ACC112 (cell line): Measurements from ENCODE around the gene SBSN.

ENCODE experiments used
- H2AFZ ChIP-seq: fragments of 200-600 bp; sonication (generic); one replicate; pipeline ENCODE4 v1.6.0; 2017; ENCODE audit warnings: antibody characterized with exemption, low read length; ENCODE audit not compliant: unreplicated experiment
- H3K27ac ChIP-seq: fragments of 200-600 bp; sonication (generic); 2 replicates; pipeline ENCODE4 v1.5.1; 2014; ENCODE audit warnings: low read depth, mild to moderate bottlenecking, antibody characterized with exemption, low read length, moderate library complexity
- H3K27me3 ChIP-seq: fragments of 200-600 bp; sonication (generic); 2 replicates; pipeline ENCODE4 v1.6.1; 2014; ENCODE audit warnings: mild to moderate bottlenecking, antibody characterized with exemption, low read length, moderate library complexity, mixed read lengths; ENCODE audit not compliant: insufficient read depth
- H3K36me3 ChIP-seq: fragments of 200-600 bp; sonication (generic); 2 replicates; pipeline ENCODE4 v1.6.1; 2016; ENCODE audit warnings: mild to moderate bottlenecking, antibody characterized with exemption, low read length, moderate library complexity, mixed read lengths; ENCODE audit not compliant: insufficient read depth
- H3K4me1 ChIP-seq: fragments of 200-600 bp; sonication (generic); one replicate; pipeline ENCODE4 v1.6.1; 2016; ENCODE audit warnings: low read length, mixed read lengths; ENCODE audit not compliant: insufficient read depth, unreplicated experiment, control insufficient read depth
- H3K4me3 ChIP-seq: fragments of 200-600 bp; sonication (generic); 2 replicates; pipeline ENCODE4 v1.5.1; 2014; ENCODE audit warnings: mild to moderate bottlenecking, low read depth, low read length
- H3K79me2 ChIP-seq: fragments of 200-600 bp; sonication (generic); one replicate; pipeline ENCODE4 v1.6.0; 2016; ENCODE audit warnings: low read length; ENCODE audit not compliant: control insufficient read depth, unreplicated experiment, insufficient read depth

SBSN gene

GRCh38 chr19:35513628-35514281, 14.4 kb downstream of the SBSN start, which contains the start of gene DMKN:
Gene DMKN, minus strand, starts transcription at chr19:35513649. Its CDS starts 174 bp downstream, at chr19:35513475.
- Histone ChIP-seq H3K4me3 (peak within 1 kb of the TSS; percentile 52), H3K4me1 (peaks cover 22% of the 10 kb centered on the region), H3K36me3 (no peaks in the 10 kb centered on the region), H3K27ac (0 out of 2 replicates have a peak within 1 kb of the TSS, but pooled peaks have one; percentile 29), H2AFZ (peak within 1 kb of the TSS; percentile 32), H3K79me2 (no peaks in the 10 kb centered on the region), H3K27me3 (no peaks in the 10 kb centered on the region)

DNA sequence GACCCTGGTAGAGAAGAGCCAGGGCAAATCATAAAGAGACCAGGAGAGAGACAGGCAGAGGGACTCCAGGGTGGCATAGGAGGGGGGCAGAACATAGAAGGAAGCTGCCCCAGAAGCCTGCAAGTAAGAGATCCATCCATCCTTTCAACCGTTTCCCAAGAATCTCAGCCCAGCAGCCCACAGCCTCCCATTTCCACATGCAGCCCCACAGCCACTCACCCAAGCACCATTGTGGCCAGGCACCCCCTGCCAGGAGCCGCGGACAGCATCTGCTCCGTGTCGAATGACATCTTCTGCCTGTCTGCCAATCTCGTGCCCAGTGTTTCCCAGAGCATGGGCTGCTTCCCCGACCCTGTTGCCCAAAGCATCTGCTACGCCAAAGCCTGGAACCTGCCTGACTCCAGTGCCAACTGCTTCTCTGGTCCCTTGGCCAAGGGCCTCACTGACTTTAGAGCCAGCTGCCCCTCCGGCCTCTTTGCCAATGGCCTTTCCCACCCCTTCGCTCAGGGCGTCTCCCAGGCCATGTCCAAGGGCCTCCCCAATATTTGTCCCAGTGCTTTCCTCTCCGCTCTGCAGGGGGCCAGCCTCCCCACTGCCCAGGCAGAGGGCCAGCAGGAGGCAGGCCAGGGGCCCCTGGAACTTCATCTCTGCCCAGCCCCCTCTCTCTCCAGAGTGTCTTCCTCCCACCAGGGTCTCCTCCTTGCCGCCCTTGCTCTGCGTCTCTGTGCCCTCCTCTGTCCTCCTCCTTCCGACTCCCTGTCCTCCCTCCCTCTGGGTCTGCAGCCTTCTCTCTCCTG, 15.1 kb downstream of the SBSN start:
- no peak overlapping the region for H3K4me3 ChIP-seq
- no peaks in the 10 kb centered on the region for H3K79me2 ChIP-seq
- peaks cover 16% of the 10 kb centered on the region for H3K4me1 ChIP-seq
- no peaks in the 10 kb centered on the region for H3K36me3 ChIP-seq
- H2AFZ ChIP-seq: no peak overlapping the region
- H3K27me3 ChIP-seq: no peaks in the 10 kb centered on the region
- no peak overlapping the region for H3K27ac ChIP-seq

- no peak overlapping the region for H3K27ac ChIP-seq
- no peak overlapping the region for H3K4me3 ChIP-seq
- no peaks in the 10 kb centered on the region for H3K27me3 ChIP-seq
- H3K4me1 ChIP-seq: peaks cover 13% of the 10 kb centered on the region
- H3K36me3 ChIP-seq: no peaks in the 10 kb centered on the region
- H2AFZ ChIP-seq: no peak overlapping the region
- H3K79me2 ChIP-seq: no peaks in the 10 kb centered on the region
Observed at GRCh38 chr19:35511337-35511736, 16.8 kb downstream of the SBSN start.

GRCh38 chr19:35510626-35510964, 17.5 kb downstream of the SBSN start:
- H2AFZ ChIP-seq: no peak overlapping the region
- H3K36me3 ChIP-seq: no peaks in the 10 kb centered on the region
- no peak overlapping the region for H3K27ac ChIP-seq
- H3K79me2 ChIP-seq: no peaks in the 10 kb centered on the region
- H3K4me1 ChIP-seq: peaks cover 13% of the 10 kb centered on the region
- peak overlapping the region; percentile 74; the same call in 1 of the 2 replicates for H3K4me3 ChIP-seq
- no peaks in the 10 kb centered on the region for H3K27me3 ChIP-seq

GRCh38 chr19:35509861-35510625, 18.1 kb downstream of the SBSN start:
- peak overlapping the region; percentile 74 for H3K4me3 ChIP-seq

DNA sequence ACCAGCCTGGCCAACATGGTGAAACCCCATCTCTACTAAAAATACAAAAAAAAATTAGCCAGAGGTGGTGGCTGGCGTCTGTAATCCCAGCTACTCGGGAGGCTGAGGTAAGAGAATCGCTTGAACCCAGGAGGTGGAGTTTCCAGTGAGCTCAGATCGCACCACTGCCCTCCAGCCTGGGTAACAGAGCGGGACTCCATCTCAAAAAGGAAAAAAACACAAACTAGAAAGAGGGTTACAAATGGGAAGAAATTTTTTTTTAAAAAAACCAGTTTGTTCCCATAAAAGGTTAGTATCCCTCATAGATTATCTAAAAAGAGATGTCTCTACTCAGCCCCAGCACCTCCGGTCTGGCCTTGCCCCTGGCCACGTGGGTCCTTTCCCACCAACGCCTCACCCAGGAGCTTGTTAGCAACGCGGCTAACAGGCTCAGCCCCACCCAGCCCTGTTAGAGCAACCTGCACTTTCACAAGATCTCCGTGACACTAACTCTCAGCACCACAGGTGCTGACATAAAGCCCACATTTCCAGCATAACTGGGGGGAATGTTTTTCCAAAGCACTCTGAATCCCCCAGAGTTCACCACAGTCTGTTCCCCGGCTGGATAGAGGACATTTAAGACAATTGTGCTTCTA, 19.0 kb downstream of the SBSN start:
- Histone ChIP-seq H2AFZ (peak overlapping the region; percentile 22), H3K27me3 (no peaks in the 10 kb centered on the region), H3K79me2 (no peaks in the 10 kb centered on the region), H3K4me1 (peaks cover 9% of the 10 kb centered on the region), H3K4me3 (peak overlapping the region; percentile 74), H3K27ac (no peak overlapping the region), H3K36me3 (no peaks in the 10 kb centered on the region)

More at GRCh38 chr19:35509861-35510625, 18.1 kb downstream of the SBSN start:
- Histone ChIP-seq H3K27ac (no peak overlapping the region), H2AFZ (peak overlapping the region; percentile 4), H3K27me3 (no peaks in the 10 kb centered on the region), H3K4me1 (peaks cover 13% of the 10 kb centered on the region), H3K36me3 (no peaks in the 10 kb centered on the region), H3K79me2 (no peaks in the 10 kb centered on the region)

DNA sequence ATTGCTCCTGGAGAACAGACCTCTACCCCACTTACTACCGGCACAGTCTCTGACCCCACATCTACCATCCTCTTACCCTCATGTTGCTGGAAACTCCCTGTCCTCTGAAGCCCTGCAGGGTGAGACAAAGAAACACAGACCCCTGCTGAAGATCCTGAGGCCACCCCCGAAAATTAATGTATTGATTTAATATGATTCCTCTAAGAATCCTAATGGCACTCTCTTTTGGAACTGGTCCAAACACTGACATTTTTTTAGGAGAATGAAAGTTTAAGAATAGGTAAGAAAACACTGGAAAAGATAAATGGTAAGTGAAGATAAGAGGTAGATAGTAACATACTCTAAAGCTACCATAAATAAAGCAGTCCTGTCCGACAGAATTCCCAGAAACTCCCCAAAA, 20.0 kb downstream of the SBSN start:
- Histone ChIP-seq H3K4me1 (no peaks in the 10 kb centered on the region), H3K79me2 (no peaks in the 10 kb centered on the region), H3K4me3 (no peak overlapping the region), H3K36me3 (no peaks in the 10 kb centered on the region), H3K27ac (no peak overlapping the region), H2AFZ (no peak overlapping the region), H3K27me3 (no peaks in the 10 kb centered on the region)

GRCh38 chr19:35507561-35507960, 20.6 kb downstream of the SBSN start:
- Histone ChIP-seq H3K4me1 (no peaks in the 10 kb centered on the region), H3K27ac (no peak overlapping the region), H3K79me2 (no peaks in the 10 kb centered on the region), H2AFZ (no peak overlapping the region), H3K4me3 (no peak overlapping the region), H3K36me3 (no peaks in the 10 kb centered on the region), H3K27me3 (no peaks in the 10 kb centered on the region)

GRCh38 chr19:35506011-35506410, 22.1 kb downstream of the SBSN start:
- Histone ChIP-seq H3K27me3 (no peaks in the 10 kb centered on the region), H3K4me3 (no peak overlapping the region), H3K36me3 (no peaks in the 10 kb centered on the region), H2AFZ (no peak overlapping the region), H3K4me1 (no peaks in the 10 kb centered on the region), H3K79me2 (no peaks in the 10 kb centered on the region), H3K27ac (no peak overlapping the region)

DNA sequence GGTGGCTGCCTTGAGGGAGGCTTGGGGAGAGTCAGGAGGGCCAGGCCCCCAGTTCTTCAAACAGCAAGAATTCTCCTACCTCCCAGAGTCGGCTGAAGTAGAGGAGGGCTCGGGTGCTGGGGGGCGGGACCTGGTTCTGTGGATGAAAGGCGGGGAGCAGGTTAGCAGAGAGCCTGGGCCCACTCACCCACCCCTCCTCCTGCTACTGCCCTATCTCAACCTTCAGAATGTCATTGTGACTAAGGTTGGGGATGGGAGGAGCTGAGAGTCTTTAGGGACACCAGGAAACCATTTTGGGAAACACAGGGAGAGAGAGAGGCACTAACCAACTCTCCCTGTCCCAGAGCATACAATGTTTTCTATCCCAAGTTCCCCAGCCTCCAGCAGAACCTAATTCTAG, 25.4 kb downstream of the SBSN start:
- Histone ChIP-seq H3K4me3 (no peak overlapping the region), H2AFZ (no peak overlapping the region), H3K27me3 (no peaks in the 10 kb centered on the region), H3K36me3 (no peaks in the 10 kb centered on the region), H3K4me1 (no peaks in the 10 kb centered on the region), H3K79me2 (no peaks in the 10 kb centered on the region), H3K27ac (no peak overlapping the region)
